GM12864 (cell line): ENCODE measurements around the gene ASCC1.

Experiments
- DNase-seq: peaks from one replicate; pipeline ENCODE4 v3.0.0-alpha.2; 2011; ENCODE audit warnings: low read depth
- H3K4me3 ChIP-seq: 2 replicates; pipeline ENCODE4 v1.5.1; 2011; ENCODE audit warnings: mild to moderate bottlenecking, low read depth, low read length, control low read depth
- TF ChIP-seq, protein P1 (sequence below): IDR thresholded peaks from 2 replicates; pipeline ENCODE4 v1.5.1; 2011; ENCODE audit warnings: low read depth, mild to moderate bottlenecking, moderate library complexity, low read length, control low read depth, inconsistent platforms; ENCODE audit errors: missing control alignments

ASCC1 gene, protein sequence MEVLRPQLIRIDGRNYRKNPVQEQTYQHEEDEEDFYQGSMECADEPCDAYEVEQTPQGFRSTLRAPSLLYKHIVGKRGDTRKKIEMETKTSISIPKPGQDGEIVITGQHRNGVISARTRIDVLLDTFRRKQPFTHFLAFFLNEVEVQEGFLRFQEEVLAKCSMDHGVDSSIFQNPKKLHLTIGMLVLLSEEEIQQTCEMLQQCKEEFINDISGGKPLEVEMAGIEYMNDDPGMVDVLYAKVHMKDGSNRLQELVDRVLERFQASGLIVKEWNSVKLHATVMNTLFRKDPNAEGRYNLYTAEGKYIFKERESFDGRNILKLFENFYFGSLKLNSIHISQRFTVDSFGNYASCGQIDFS

DNA sequence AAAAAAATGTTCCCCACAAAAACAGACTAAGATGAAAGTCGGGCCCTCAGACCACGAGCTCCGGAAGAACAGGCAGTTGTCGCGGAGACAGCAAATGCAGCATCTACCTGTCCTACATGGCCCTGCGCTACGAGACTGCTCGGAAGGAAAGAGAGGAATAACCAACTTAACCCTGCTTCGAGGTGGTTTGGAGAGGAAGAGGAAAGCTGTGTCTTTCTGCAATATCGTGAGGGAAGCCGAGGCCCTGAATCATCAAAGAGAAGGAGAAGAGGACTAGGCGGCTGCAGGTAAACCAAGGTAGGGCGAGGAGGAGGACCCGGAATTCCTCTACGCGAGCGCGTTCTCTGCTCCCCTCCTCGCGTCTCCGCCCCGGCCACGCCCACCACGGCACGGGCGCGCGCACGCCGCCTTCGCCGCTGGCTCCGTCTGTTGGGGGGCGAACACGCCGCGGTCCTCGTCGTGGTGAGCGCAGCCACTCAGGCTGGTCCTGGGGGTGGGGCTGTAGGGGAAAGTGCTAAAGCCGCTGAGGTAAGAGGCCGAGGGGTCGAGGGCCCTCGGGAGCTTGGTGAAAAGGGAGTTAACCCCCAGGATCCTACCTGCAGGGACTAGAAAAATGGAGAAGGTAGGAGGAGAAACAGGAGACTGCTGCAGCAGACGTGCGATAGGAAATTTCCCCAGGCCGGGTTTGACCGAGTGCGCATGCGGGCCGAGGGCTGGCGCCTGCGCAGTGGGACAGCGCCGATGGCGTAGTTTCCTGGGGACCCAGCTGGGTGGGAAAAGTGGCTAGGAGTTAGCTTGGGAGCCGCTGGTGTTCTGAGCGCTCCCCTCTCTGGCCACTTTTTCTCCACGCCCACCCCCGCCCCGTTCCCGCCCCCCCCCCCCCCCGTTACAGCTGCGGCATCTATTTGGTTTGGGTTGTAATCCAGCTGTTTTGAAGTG is at the start of gene ASCC1, which contains the start of gene ANAPC16:
TSS of gene ASCC1 (minus strand) at position 666 of the 939 bp plus-strand sequence. CDS start 2,978 bp downstream, outside the sequence.
TSS of gene ANAPC16 (plus strand) at position 402 of the 939 bp plus-strand sequence. CDS start 7,903 bp downstream, outside the sequence.
- H3K4me3 ChIP-seq: peak within 1 kb of the TSS; percentile 61
- TF ChIP-seq, protein P1, sequence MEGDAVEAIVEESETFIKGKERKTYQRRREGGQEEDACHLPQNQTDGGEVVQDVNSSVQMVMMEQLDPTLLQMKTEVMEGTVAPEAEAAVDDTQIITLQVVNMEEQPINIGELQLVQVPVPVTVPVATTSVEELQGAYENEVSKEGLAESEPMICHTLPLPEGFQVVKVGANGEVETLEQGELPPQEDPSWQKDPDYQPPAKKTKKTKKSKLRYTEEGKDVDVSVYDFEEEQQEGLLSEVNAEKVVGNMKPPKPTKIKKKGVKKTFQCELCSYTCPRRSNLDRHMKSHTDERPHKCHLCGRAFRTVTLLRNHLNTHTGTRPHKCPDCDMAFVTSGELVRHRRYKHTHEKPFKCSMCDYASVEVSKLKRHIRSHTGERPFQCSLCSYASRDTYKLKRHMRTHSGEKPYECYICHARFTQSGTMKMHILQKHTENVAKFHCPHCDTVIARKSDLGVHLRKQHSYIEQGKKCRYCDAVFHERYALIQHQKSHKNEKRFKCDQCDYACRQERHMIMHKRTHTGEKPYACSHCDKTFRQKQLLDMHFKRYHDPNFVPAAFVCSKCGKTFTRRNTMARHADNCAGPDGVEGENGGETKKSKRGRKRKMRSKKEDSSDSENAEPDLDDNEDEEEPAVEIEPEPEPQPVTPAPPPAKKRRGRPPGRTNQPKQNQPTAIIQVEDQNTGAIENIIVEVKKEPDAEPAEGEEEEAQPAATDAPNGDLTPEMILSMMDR: no peak
- peak; percentile 73 for DNase-seq

DNA sequence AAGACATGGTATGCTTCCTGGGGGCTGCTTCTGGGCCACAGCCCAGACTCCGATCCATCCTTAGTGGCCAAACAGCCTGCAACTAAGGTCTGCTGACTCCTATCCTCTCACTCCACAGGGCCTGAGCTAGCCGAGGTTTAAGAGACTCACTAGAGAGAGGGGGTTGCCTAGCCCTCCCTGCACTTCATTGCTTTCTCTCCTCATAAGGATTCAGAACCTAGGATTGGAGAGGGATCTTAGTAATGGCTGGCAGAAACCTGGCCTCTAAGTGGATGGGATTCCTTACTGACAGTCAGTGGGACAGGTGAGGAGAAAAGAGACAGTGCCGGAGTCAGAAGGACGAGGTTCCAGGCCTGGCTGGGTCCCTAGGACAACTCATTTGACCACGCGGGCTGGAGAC is 49.4 kb upstream of the ASCC1 start:
- DNase-seq: no peak
- H3K4me3 ChIP-seq: no peak overlapping the region
- TF ChIP-seq, protein P1: no peak

DNA sequence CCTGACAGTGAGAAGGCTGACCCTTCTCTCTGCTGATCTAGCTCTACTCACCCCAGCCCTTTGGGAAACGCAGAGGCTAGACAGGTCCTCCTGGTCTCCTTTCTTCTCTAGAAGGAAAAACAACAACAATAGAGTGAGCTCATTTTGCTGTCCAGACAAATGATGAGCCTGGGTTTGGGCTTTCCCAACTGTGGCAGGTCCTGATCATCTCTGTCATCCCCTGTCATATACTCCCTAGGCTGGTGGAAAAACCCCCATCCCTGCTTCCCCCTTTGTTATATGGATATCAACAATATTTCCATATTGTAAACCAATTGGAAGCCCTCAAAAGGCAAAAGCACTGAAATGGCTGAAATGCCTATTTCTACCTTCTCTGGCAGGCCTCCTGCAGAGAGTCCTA is 48.5 kb upstream of the ASCC1 start:
- no peak for DNase-seq
- TF ChIP-seq, protein P1: no peak
- H3K4me3 ChIP-seq: no peak overlapping the region

DNA sequence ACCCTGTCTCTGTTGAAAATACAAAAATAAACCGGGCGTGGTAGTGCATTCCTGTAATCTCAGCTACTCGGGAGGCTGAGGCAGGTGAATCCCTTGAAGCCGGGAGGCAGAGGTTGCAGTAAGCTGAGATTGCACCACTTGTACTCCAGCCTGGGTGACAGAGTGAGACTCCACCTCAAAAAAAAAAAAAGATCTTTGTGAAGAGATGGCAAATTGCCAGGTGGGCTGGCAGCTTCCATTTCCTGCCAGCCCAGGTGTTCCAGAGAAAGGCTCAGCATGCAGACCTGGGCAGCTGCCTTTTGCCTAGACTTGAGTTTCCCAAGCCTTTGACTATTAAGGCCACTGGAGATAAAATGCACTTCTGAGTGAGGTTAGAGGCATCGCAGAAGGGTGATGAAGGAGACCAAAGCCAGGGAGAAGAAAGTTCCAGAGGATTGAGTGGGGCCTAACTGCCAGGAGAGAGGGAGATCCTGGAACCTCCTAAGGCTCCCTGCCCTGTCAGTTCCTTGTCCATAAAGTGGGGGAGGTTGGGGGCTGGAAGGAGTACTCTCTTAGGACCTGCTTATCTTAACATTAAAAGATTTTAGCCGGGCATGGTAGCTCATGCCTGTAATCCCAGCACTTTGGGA is 47.7 kb upstream of the ASCC1 start:
- H3K4me3 ChIP-seq: no peak overlapping the region
- TF ChIP-seq, protein P1: no peak
- DNase-seq: no peak

DNA sequence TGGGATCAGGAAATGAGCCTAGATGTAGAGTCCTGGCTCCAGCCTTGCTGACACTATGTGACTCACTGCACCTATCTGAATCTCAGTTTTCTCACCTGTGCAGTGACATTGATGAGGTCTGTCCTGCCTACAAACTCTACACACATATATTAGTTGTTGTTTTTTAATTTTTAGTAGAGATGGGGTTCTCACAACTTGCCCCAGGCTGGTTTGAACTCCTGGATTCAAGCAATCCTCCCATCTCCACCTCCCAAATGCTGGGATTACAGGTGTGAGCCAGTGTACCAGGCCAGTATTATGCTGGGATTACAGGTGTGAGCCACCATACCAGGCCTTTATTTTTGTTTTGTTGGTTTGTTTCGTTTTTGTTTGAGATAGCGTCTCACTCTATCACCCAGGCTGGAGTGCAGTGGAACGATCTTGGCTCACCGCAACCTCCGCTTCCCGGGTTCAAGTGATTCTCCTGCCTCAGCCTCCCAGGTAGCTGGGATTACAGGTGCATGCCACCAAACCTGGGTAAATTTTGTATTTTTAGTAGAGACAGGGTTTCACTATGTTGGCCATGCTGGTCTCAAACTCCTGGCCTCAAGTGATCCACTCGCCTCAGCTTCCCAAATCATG is 45.8 kb upstream of the ASCC1 start:
- TF ChIP-seq, protein P1: no peak
- DNase-seq: no peak
- H3K4me3 ChIP-seq: peak overlapping the region; percentile 57; the same call in 1 of the 2 replicates

DNA sequence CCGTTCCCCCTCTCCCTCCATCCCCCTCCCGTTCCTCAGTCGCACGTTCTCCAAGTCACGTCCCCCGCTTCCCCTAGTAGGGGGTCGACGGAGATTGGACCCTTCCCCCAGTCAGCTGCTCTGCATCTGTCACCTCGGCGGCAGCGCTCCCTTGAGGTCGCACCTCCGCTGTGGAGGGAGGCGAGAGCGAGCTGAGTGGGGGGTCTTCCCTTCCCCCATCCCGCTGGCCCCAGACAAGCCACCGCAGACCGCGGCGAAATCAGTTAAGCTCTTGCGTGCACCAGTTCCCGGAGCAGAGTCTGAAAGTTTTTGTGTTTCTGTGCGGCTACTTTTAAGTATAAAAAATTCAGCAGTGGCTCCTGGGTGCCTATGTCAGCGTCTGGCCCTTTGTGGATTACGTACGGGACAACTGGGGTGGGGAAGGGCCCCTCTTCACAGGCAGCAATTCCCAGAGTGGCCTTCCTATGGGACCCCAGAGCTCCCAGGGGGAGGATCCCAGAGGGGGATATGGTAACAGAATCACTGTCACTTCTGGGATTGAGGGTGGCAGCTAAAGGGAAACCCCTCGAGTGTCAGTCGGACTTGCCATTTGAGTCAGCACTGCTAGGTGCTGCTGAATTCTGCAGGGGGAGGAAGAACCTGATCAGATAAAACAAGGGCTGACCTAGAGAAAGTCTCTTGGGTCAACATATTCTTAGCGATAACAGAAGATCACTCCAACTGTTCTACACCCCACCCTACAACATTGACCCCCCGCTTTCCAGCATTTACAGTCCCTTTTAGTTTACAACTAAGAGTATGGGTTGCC is 45.1 kb upstream of the ASCC1 start:
- H3K4me3 ChIP-seq: peak overlapping the region; percentile 57
- peak; percentile 72 for DNase-seq
- TF ChIP-seq, protein P1: no peak
